Peyer's patch (tissue), 4 donors: ENCODE data around the gene ZNF547. TPM values are rescaled to one million over a fixed set of nuclear protein-coding genes. Genes with fewer than 3 reads are reported as not detected.
"Not testable (repeated sequence)": the region's sequence is repeated elsewhere in the genome, so short reads cannot be mapped to it uniquely, and the experiment has no call there.

ENCODE experiments used
- DNase-seq, 3 donors: peaks; one replicate each; pipeline ENCODE4 v3.0.0-alpha.2; 2017 to 2019
- H3K27ac ChIP-seq, 4 donors: fragments of 200-600 bp; sonication (generic); one replicate each; pipeline ENCODE4 v1.5.1; 2016 to 2019
- H3K27me3 ChIP-seq, 2 donors: fragments of 200-600 bp; sonication (generic); one replicate each; pipeline ENCODE4 v1.5.1; 2019
- H3K36me3 ChIP-seq, 3 donors: fragments of 200-600 bp; sonication (generic); one replicate each; pipeline ENCODE4 v1.5.1; 2016 to 2019
- H3K4me1 ChIP-seq, 4 donors: fragments of 200-600 bp; sonication (generic); one replicate each; pipeline ENCODE4 v1.5.1; 2016 to 2019
- H3K4me3 ChIP-seq, 4 donors: fragments of 200-600 bp; sonication (generic); 1 replicate in 3 of 4; 2 replicates in 1 of 4; pipeline ENCODE4 v1.5.1; 2016 to 2019; ENCODE audit warnings: mild to moderate bottlenecking in 1 of 4
- H3K9me3 ChIP-seq, 4 donors: fragments of 200-600 bp; sonication (generic); one replicate each; pipeline ENCODE4 v1.5.1; 2016 to 2019; ENCODE audit warnings: mild to moderate bottlenecking in 1 of 4
- POLR2A ChIP-seq, 2 donors: fragments of 450-650 bp; IDR thresholded peaks; one replicate each; pipeline ENCODE4 v1.5.1; 2017; ENCODE audit warnings: antibody characterized with exemption in 2 of 2, mild to moderate bottlenecking in 2 of 2, moderate library complexity in 2 of 2
- total RNA-seq, 4 donors: library from RNA; depleted of rRNA; stranded (reverse); fragments of >200 nt; gene quantifications; one replicate each; pipeline ENCODE4 v1.1.0, GENCODE V29; 2016
- TF ChIP-seq, protein P1 (sequence below), 6 experiments: fragments of 450-650 bp in 4 of 6; fragments of 200-600 bp in 2 of 6; sonication (generic) in 1 of 6; IDR thresholded peaks; one replicate each; pipeline ENCODE4 v1.5.1; 2017 to 2019; ENCODE audit warnings: antibody characterized with exemption in 6 of 6, mild to moderate bottlenecking in 3 of 6, moderate library complexity in 1 of 6

ZNF547 gene
- total RNA-seq, 4 donors from 2014 or later = 0.53 to 6.6 (median 3.6) TPM

DNA sequence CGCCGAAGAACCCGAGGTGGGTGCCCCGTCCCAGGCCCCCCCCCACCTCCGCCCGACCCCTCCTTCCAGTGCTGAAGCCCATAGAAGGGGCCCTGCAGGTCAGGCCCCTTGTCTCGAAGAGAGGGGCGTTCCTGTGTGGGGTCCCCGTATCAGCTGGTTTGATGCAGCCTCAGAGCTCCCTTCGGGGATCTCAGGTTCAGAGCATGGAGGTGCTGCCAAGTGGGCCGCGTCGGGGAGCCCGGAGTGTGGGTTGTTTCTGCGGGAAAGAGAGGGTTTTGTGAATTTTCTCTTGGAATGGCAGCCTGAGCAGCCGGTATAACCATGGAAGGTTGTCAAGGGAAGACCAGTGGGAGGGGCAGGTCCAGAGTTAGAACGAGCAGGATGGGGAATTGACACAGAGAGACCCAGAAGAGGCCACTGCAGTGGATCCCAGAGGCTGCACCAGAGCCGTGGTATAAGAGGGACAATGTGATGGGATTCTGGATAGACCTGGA lies 384 bp downstream of the ZNF547 start:
- no peaks in the 10 kb centered on the region for H3K36me3 ChIP-seq
- peak in 1 of 3 donors; percentile 17 for DNase-seq
- H3K4me3 ChIP-seq = peak overlapping the region; percentile 75 to 92 (median 82)
- peaks cover 0 to 17% (median 2%) of the 10 kb centered on the region in 4 donors for H3K9me3 ChIP-seq
- TF ChIP-seq, protein P1, sequence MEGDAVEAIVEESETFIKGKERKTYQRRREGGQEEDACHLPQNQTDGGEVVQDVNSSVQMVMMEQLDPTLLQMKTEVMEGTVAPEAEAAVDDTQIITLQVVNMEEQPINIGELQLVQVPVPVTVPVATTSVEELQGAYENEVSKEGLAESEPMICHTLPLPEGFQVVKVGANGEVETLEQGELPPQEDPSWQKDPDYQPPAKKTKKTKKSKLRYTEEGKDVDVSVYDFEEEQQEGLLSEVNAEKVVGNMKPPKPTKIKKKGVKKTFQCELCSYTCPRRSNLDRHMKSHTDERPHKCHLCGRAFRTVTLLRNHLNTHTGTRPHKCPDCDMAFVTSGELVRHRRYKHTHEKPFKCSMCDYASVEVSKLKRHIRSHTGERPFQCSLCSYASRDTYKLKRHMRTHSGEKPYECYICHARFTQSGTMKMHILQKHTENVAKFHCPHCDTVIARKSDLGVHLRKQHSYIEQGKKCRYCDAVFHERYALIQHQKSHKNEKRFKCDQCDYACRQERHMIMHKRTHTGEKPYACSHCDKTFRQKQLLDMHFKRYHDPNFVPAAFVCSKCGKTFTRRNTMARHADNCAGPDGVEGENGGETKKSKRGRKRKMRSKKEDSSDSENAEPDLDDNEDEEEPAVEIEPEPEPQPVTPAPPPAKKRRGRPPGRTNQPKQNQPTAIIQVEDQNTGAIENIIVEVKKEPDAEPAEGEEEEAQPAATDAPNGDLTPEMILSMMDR (IDR thresholded peaks at IDR 0.05) = no peak
- no peak for TF ChIP-seq POLR2A (IDR thresholded peaks at IDR 0.05)
- H3K27ac ChIP-seq = peak overlapping the region; percentile 82 to 96 (median 92)
- H3K27me3 ChIP-seq = no peaks in the 10 kb centered on the region
- H3K4me1 ChIP-seq = peaks cover 0 to 10% (median 0%) of the 10 kb centered on the region in 4 donors

DNA sequence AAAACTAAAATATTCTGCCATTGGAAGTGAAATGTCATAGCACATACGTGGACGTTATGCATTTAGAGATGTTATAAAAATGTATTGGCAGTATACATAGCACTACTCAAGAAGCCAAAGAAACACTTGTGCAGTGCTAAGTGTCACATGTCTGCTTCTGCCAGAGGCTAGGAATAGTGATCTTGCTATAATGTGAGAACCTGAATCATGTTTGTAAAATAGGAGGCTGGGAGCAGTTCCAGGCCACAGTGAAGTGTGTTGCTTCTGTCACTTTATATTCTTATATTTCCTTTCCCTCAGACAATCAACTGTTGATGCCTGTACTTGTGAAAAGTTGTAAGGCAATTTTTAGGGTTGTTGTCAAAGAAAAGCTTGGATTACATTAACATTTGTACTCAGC lies 3.4 kb downstream of the ZNF547 start:
- Histone ChIP-seq H3K27ac (no peak overlapping the region), H3K27me3 (no peaks in the 10 kb centered on the region), H3K4me1 (peaks cover 0 to 10% (median 0%) of the 10 kb centered on the region in 4 donors), H3K4me3 (no peak overlapping the region), H3K36me3 (peaks cover 0 to 2% (median 0%) of the 10 kb centered on the region in 3 donors), H3K9me3 (peaks cover 0 to 6% (median 2%) of the 10 kb centered on the region in 4 donors)
- no peak for DNase-seq
- TF ChIP-seq, protein P1 (IDR thresholded peaks at IDR 0.05) = no peak
- TF ChIP-seq POLR2A (IDR thresholded peaks at IDR 0.05) = no peak

DNA sequence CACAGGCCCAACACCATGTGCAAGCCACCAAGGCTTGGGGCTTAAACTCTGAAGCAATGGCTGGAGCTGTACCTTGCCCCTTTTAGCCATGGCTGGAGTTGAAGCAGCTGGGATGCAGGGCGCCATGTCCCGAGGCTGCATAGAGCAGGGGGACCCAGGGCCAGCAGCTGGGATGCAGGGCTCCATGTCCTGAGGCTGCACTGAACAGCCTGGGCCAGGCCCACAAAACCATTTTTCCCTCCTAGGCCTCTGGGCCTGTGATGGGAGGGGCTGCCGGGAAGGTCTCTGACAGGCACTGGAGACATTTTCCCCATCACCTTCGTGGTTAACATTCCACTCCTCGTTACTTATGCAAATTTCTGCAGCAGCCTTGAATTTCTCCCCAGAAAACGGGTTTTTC lies 10.8 kb downstream of the ZNF547 start:
- no peak for DNase-seq
- H3K27ac ChIP-seq = no peak overlapping the region
- H3K36me3 ChIP-seq = peaks cover 0 to 51% (median 0%) of the 10 kb centered on the region in 3 donors
- no peak overlapping the region for H3K4me3 ChIP-seq
- H3K27me3 ChIP-seq = no peaks in the 10 kb centered on the region
- TF ChIP-seq, protein P1 (IDR thresholded peaks at IDR 0.05) = no peak
- TF ChIP-seq POLR2A (IDR thresholded peaks at IDR 0.05) = no peak
- peaks cover 0 to 40% (median 14%) of the 10 kb centered on the region in 4 donors for H3K9me3 ChIP-seq
- no peaks in the 10 kb centered on the region for H3K4me1 ChIP-seq

DNA sequence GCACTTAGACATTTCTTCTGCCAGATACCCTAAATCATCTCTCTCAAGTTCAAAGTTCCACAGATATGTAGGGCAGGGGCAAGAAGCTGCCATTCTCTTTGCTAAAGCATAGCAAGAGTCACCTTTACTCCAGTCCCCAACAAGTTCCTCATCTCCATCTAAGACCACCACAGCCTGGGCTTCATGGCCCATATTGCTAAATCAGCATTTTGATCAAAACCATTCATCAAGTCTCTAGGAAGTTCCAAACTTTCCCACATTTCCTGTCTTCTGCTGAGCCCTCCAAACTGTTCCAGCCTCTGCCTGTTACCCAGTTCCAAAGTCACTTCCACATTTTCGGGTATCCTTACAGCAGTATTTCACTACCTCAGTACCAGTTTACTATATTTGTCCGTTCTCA lies 11.3 kb downstream of the ZNF547 start:
- not testable (repeated sequence) for H3K4me3 ChIP-seq, H3K27me3 ChIP-seq, H3K27ac ChIP-seq, H3K4me1 ChIP-seq, DNase-seq
- Histone ChIP-seq H3K9me3 (peaks cover 0 to 40% (median 15%) of the 10 kb centered on the region in 4 donors), H3K36me3 (peaks cover 0 to 51% (median 0%) of the 10 kb centered on the region in 3 donors)

DNA sequence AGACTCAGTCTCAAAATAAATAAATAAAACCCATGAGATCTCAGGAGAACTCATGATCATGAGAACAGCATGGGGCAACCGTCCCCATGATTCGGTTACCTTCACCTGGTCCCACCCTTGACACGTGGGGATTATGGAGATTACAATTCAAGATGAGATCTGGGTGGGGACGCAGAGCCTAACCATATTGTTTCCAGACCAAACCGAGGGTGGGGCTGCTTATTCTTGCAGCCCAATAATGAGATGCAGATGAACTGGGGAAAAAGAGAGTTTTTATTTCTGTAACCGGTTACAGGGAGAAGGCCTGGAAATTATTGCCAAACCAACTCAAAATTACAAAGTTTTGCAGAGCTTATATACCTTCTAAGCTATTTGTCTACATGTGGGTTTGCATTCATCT lies 12.8 kb downstream of the ZNF547 start:
- H3K4me1 ChIP-seq = no peaks in the 10 kb centered on the region
- H3K36me3 ChIP-seq = peaks cover 0 to 51% (median 0%) of the 10 kb centered on the region in 3 donors
- H3K27ac ChIP-seq = no peak overlapping the region
- no peak overlapping the region for H3K4me3 ChIP-seq
- no peak for DNase-seq
- TF ChIP-seq, protein P1 (IDR thresholded peaks at IDR 0.05) = no peak
- no peak for TF ChIP-seq POLR2A (IDR thresholded peaks at IDR 0.05)
- no peaks in the 10 kb centered on the region for H3K27me3 ChIP-seq
- peaks cover 0 to 40% (median 17%) of the 10 kb centered on the region in 4 donors for H3K9me3 ChIP-seq

DNA sequence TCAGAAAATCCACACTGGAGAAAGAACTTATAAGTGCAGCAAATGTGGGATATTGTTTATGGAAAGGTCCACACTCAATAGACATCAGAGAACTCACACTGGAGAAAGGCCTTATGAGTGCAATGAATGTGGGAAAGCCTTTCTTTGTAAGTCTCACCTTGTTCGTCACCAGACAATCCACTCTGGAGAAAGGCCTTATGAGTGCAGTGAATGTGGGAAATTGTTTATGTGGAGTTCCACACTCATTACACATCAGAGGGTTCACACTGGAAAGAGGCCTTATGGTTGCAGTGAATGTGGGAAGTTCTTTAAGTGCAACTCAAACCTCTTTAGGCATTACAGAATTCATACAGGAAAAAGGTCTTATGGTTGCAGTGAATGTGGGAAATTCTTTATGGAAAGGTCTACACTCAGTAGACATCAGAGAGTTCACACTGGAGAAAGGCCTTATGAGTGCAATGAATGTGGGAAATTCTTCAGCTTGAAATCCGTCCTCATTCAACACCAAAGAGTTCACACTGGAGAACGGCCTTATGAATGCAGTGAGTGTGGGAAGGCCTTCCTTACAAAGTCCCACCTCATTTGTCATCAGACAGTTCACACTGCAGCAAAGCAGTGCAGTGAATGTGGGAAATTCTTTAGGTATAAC lies 14.3 kb downstream of the ZNF547 start:
- Histone ChIP-seq H3K9me3 (peaks cover 0 to 42% (median 17%) of the 10 kb centered on the region in 4 donors), H3K4me3 (no peak overlapping the region), H3K27me3 (no peaks in the 10 kb centered on the region), H3K4me1 (no peaks in the 10 kb centered on the region), H3K36me3 (peaks cover 0 to 40% (median 0%) of the 10 kb centered on the region in 3 donors), H3K27ac (no peak overlapping the region)
- TF ChIP-seq, protein P1 (IDR thresholded peaks at IDR 0.05) = no peak
- TF ChIP-seq POLR2A (IDR thresholded peaks at IDR 0.05) = no peak
- no peak for DNase-seq
